ENCODE results near the gene STK32C.

Gene STK32C

DNA sequence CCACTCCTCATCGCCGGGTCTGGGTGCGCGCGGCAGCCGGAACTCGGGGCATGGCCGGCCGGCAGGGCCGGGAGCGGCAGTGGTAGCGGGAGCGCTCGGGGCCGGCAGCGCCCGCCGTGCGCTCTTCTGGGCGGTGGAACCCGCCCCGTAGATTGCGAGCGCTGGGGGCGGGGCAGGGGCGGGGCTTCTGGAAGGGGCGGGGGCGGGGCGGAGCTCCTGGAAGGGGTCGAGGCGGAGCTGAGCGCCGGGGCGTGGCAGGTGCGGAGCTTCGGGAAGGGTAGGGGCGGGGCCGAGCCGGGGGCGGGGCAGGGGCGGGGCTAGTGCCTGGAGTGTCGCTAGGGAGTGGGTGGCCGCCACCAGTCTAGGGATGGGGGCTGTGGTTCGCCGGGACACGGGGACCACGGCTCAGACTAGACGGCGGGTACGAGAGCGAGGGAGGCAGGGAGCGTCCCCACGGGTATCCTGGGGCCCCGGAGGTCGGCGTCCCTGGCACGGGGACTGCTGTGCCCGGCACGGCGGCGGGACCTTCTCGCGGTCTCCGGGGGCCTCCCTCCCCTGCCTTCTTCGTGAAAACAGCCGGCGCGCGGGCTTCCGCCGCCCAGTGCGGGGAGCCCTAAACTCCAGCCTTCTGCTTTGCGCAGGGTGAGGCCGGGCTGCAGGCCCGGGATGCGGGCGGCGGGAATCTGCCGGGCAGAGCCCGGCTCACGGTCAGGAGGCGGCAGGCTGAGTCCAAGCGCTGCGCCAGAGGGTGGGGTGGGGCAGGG, at the start of gene STK32C:
Gene STK32C, minus strand, starts transcription at position 128 of the 764 bp plus-strand sequence. Its CDS starts 117 bp downstream, at position 11.
- peak; percentile 85 for DNase-seq (ENCODE audit: low read depth in 2 of 2)

- DNase-seq (ENCODE audit: low read depth in 2 of 2) = no peak
These were observed 49.0 kb upstream of the STK32C start for GRCh38 chr10:132356621-132357195.

DNA sequence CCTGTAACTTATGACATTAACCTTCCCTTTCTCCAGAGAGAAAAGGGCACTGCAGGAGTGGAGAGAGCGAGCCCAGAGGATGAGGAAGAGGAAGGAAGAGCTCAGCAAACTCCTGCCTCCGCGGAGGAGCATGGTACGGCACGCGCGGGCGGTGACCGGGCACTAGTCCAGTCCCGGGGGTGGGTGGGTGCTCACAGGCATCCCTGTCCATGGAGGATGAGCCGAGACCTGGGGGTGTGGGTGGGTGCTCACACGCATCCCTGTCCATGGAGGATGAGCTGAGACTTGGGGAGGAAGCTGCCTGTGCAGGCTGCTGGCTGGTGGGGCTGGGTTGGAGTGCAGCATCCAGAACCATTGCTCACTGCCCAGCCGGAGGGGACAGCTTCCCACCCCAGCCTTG, 48.0 kb upstream of the STK32C start:
- no peak for DNase-seq (ENCODE audit: low read depth in 2 of 2)

DNA sequence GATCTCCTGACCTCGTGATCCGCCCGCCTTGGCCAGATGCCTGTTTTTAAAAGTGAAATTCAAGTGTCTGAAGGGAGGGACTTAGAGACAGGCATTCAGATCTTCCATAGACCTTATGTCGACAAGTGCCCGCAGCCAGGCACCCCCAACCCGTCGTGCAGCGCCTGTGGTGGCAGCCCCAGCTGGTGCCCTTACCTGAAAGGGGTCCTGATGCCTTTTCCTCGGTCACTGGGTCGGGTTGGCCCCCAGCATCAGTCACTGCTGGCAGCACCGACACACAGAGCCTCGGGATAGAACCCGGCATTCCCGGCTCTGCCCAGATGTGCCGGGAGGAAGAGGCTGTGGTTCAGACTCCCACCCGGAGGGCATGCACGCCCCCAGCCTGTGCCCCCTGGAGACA, 47.5 kb upstream of the STK32C start:
- no peak for DNase-seq (ENCODE audit: low read depth in 2 of 2)

GRCh38 chr10:132354356-132355094, 46.8 kb upstream of the STK32C start:
- DNase-seq (ENCODE audit: low read depth in 2 of 2) = no peak

GRCh38 chr10:132353456-132354355, 46.0 kb upstream of the STK32C start:
- no peak for DNase-seq (ENCODE audit: low read depth in 2 of 2)

- peak; percentile 58 to 69 for DNase-seq (ENCODE audit: low read depth in 2 of 2)
These were observed 44.9 kb upstream of the STK32C start for GRCh38 chr10:132352462-132353308.

DNA sequence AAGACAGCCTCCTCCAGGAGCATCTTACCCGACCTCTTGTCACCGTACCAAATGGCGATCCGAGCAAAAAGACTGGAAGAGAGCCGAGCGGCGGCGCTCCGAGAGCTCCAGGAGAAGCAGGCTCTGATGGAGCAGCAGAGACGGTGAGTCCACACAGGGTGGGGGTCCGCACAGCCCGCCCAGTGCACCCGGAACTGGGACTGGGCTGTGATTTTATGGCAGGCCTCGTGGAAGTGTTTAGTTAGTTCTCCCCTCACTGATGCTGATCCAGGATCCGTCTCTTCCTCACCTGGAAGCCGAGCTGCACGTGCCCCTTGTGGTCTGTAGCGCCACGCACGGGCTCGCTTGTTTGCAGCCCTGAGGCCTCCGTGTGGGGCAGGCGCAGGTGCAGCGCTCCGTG, 43.9 kb upstream of the STK32C start:
- DNase-seq (ENCODE audit: low read depth in 2 of 2) = no peak

DNA sequence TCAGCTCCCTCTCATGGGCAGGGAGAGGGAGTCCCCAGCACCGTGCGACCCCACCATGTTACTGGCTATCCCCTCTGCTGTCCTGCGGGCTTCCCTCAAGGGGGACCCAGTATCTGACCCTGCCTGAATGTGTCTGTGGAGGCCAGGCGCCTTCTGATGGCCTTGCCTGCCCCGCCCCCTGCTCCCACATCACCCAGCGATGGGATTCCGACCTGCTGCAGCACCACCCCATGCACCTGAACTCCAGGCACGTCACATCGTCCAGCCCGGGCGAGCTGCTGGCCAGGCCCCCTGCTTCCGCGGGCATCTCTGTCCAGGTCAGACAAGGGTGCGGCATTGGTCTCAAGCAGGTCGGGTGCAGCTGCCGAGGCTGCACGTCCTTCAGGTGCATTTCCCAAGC, 43.2 kb upstream of the STK32C start:
- DNase-seq (ENCODE audit: low read depth in 2 of 2) = no peak

GRCh38 chr10:132350391-132350790, 42.6 kb upstream of the STK32C start:
- no peak for DNase-seq (ENCODE audit: low read depth in 2 of 2)

DNA sequence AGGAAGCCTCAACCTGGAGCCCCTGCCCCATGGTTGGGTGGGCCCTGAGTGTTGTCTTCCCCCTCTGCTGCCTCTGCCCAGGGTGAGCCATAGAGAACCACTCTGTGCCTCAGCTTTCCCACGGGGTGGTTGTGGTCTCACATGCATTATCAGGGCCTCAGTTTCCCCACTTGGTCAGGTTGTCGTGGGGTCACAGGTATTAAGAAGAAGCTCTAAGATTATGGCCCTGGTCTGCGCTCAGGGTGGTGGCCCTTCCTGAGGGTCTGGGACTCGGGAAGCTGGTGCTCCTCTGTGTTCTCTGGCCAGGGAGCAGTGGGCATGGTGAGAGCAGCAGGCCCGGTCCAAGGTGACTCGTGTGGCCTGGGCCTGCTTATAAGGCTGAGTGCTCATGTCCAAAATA, 42.0 kb upstream of the STK32C start:
- no peak for DNase-seq (ENCODE audit: low read depth in 2 of 2)

DNA sequence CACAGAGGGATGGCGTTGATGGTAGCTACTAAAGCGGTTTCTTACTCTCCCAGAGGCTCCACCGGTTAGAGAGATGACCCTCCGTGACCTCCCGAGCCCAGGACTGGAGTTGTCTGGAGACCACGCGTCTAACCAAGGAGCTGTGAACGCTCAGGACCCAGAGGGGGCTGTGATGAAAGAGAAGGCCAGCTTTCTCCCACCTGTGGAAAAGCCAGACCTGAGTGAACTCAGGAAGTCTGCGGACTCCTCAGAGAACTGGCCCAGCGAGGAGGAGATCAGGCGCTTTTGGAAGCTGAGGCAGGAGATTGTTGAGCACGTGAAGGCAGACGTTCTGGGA, 40.1 kb upstream of the STK32C start:
- no peak for DNase-seq (ENCODE audit: low read depth in 2 of 2)

DNA sequence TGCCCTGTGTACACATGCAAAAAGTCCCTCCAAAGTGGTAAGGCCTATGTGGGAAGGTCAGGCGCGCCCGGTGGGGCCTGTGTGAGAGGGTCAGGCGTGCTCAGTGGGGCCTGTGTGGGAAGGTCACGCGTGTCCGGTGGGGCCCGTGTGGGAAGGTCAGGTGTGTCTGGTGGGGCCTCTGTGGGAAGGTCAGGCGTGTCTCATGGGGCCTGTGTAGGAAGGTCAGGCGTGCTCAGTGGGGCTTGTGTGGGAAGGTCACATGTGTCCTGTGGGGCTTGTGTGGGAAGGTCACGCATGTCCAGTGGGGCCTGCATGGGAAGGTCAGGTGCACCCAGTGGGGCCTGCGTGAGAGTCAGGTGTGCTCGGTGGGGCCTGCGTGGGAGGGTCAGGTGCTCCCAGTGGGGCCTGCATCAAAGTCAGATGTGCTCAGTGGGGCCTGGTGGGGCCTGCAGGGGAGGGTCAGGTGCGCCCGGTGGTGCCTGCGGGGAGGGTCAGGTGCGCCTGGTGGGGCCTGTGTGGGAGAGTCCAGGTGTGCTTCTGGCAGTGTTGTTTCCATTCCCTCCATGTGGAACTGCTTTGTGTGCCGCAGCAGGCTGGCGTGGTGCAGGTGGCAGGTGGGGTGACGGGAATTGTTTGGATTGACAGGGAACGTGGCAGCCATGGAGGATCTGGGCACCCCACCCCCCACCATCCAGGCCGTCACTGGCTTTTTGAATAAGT, 39.6 kb upstream of the STK32C start:
- DNase-seq (ENCODE audit: low read depth in 2 of 2) = no peak

DNA sequence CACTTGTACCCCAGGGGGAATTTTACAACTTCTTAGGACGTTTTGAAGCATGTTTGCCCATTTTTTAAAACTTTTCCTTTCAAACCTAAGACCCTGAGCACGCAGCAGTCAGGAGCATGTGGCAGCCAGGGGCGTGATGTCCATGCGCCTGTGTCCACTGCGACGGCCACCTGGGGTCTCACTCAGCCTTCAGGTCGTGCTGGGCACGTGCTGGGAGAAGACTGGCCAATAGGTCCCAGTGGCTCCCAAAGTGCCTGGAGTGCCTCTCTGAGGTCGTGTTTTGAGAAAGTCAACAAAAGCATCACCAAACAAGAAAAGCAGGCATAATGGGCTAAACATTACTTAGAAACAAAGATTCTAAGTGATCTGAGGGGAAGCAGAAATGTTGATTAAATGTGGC, 39.1 kb upstream of the STK32C start:
- no peak for DNase-seq (ENCODE audit: low read depth in 2 of 2)

- no peak for DNase-seq (ENCODE audit: low read depth in 2 of 2)
These were observed 37.6 kb upstream of the STK32C start for GRCh38 chr10:132345345-132345744.

DNA sequence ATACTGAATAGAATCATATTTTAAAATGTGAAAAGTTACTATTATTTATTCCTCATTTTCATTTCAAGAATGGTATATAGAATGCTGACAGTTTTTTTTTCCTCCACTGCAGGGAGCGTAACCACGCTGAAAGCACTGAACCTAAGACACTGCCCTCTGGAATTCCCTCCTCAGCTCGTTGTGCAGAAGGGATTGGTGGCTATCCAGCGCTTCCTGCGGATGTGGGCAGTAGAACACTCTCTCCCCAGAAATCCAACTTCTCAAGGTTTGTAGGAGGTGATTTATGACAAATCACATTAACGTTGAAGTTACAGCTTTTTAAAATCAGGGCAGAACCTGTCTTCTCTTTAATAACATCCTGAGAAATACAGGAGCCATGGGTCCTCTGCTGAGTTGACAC, 36.6 kb upstream of the STK32C start:
- no peak for DNase-seq (ENCODE audit: low read depth in 2 of 2)

- DNase-seq (ENCODE audit: low read depth in 2 of 2) = no peak
These were observed 34.8 kb upstream of the STK32C start for GRCh38 chr10:132342553-132342952.

GRCh38 chr10:132341781-132342180, 34.0 kb upstream of the STK32C start:
- no peak for DNase-seq (ENCODE audit: low read depth in 2 of 2)

GRCh38 chr10:132341017-132341416, 33.3 kb upstream of the STK32C start:
- no peak for DNase-seq (ENCODE audit: low read depth in 2 of 2)

- no peak for DNase-seq (ENCODE audit: low read depth in 2 of 2)
These were observed 31.5 kb upstream of the STK32C start for GRCh38 chr10:132339276-132339675.
